Activated CD8-positive, alpha-beta memory T cell treated with anti-CD3 and anti-CD28 coated beads, Interleukin-2, amount 50 U/mL, for 48 hours (primary cell): Measurements from ENCODE around the gene ZNF277.

Source experiments
- DNase-seq: peaks from one replicate; pipeline ENCODE4 v3.0.0-alpha.2; 2020

ZNF277 gene, protein sequence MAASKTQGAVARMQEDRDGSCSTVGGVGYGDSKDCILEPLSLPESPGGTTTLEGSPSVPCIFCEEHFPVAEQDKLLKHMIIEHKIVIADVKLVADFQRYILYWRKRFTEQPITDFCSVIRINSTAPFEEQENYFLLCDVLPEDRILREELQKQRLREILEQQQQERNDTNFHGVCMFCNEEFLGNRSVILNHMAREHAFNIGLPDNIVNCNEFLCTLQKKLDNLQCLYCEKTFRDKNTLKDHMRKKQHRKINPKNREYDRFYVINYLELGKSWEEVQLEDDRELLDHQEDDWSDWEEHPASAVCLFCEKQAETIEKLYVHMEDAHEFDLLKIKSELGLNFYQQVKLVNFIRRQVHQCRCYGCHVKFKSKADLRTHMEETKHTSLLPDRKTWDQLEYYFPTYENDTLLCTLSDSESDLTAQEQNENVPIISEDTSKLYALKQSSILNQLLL

DNA sequence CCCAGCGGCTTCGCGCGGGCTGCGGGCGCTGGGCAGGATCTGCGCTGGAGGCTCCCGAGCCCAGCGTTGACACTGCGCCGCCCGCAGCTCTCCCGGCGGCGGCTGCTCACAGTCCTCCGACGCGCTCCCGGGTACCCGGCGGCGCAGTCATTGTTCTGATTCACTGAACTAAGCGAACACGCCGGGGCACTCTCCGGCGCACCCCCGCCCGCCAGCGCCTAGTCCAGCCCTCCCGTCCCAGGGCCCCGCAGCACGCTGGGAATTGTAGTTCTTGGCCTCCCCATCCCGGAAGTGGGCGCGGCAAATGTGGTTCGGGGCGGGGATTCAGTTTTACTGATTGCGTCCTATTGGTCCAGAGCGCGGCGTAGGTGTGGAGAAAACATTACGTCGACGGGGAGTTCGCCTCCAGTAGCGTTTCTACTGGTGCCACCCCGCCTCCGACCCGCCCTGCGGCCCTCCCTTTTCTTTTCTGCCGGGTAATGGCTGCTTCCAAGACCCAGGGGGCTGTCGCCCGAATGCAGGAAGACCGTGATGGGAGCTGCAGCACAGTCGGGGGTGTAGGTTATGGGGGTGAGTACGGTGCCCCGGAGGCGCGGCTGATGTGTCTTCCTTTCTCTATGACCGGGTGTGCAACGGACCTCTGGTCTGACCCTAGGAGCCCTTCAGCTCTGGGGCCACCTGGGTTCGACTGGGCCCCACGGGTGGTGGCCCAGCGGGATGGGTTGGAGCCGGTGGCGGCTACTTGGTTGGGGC, at the start of gene ZNF277, which contains the start of gene DOCK4:
TSS of gene ZNF277 (plus strand) at position 458 of the 753 bp plus-strand sequence. CDS start at position 480, 22 bp downstream.
TSS of gene DOCK4 (minus strand) at position 162 of the 753 bp plus-strand sequence. CDS start 261 bp downstream, outside the sequence.
- DNase-seq, result peak; percentile 99

DNA sequence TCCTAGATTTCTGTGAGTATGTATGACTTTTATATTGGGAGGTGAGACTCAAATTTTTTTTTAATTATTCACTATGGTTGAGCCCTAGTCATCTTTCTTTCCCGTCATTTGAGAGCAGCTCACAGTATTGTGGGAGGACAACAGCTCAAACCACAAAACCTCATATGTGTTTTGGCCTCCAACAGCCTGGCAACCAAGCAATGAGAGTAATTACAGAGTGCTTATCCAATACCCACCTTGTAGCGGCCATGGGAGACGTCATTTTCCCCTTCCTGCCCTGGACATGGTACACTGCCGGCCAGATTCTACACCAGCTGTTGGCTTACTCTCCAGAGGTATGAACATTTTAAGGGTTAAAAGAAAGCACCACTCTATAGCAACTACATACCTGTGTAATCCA, 49.4 kb upstream of the ZNF277 start:
- DNase-seq, result no peak

DNA sequence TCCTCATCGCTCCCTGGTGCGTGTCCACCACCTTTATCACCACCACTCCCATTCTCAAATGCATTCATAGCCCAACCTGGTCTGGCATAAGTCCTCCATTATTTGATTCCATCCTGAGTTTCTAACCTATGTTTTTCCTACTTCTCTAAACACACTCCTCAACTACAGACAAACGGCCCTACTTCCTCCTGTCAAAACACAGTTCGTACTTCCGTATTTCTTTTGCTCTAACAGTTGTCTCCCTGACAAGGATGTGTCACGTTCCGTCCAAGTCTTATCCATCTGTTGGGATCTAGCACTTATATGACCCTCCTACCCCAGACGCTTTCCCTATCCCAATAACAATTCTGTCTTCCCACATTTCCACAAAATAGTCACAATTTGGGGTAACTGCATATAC, 47.1 kb upstream of the ZNF277 start:
- DNase-seq, result no peak

DNA sequence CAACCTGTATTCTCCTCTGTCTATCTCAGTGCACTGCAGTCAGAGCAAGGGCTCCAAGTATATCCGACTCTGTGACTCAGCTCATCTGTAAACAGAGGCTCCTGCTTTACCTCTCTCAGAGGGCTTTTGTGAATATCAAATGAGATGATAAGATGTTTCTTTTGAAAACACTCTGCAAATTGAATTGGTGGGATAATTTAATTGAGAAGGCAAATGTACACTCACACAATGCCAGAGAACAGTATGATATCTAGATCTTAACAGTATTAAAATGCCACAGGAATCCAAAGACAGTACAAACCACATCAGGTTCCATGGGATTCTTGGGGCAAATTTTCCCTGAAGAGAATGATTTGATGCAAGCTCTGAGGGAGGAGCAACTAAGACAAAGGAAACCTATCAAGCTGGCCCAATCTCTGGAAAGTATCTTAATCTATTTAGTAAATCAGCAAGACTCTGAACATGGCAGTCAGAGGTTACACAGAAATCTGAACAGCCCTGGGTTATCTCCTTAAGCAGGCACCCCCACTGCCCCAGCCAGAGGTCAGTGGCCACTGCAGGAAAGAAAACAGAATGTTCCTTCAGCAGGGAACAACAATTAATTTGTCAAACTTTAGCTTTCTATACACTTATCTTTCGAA, 46.2 kb upstream of the ZNF277 start:
- DNase-seq, result no peak

DNA sequence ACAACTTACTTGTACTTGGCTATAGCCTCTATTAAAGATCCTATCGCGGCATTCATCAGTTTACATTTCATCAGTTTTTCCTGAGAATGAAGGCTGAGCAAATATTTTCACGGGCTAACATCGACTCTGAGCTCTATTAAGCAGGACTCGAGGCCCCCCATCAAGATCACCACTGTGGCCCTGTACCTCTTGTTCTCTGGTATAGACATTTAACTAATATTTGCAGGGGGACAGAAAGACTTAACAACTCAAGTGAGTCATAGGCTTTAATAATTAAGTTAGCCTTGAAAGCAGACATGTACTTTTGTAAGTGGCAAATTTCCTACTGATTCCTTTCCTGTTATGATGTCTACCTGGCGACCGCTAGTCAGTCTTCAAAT, 45.7 kb upstream of the ZNF277 start:
- no peak for DNase-seq

DNA sequence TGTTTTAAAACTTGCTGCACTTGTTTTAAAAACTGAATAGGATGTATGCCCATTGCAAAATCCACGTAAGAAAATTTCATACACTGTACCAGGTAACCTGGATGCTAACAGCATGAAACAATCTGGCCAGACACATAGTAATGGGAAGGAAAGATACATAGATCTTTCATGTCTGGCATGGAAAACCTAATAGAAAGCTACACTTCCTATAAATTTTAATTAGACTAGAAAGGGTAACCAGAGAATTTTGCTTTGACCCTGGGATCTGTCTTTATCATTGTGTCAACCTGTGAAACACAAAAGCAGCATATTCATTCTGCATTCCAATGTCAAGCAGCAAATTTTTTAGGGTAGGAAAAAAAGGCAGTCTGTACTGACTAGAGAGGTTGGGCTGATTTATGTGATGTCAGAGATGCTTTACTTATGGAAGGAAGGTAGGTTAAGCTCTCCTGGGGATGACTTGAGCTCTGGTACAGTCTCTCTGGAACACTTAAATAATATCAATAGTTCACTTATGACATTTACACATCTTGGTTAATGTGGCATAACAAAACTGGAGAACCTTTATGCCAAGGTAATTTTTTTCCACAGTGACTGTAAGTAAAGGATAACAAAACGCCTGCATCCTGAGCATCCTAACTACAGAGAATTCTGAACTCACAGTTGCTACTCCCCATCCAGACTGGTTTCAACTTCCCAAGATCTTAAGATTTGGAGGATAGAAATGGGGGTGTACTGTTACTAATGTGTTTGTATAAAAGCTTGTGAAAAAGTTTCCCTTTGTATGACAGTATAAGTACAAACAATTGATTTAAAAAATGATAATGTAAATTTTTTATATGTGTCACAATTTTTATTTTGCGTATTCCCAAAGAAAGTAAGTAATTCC, 45.0 kb upstream of the ZNF277 start:
- DNase-seq, result no peak

DNA sequence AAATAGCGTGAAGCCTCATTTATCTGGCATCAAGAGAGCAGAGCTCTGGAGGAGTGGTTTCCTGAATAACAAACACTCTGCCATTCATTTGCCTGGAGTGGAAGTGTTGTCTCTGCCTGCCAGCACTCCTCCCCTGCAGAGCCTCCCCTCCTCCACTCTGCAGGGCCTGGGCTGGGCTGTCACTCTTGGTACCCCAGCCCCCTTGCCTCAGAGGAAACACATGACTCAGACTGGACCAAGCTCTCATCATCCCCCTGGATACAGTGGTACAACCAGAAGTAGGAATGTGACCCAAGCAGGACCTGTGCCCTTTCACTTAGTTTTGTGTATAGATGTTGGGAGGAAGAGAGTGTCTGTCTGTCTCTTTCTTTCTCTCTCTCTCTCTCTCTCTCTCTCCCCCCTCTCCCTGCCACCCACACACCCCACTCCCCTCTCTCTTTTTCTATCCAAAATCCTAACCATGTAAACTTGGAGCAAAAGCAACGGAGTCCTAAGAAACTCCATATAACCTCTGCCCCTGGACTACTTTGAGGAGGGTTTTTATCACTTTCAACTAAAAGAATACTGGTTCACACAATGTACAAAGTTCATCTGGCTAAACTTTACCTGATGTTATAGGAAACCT, 44.2 kb upstream of the ZNF277 start:
- no peak for DNase-seq

DNA sequence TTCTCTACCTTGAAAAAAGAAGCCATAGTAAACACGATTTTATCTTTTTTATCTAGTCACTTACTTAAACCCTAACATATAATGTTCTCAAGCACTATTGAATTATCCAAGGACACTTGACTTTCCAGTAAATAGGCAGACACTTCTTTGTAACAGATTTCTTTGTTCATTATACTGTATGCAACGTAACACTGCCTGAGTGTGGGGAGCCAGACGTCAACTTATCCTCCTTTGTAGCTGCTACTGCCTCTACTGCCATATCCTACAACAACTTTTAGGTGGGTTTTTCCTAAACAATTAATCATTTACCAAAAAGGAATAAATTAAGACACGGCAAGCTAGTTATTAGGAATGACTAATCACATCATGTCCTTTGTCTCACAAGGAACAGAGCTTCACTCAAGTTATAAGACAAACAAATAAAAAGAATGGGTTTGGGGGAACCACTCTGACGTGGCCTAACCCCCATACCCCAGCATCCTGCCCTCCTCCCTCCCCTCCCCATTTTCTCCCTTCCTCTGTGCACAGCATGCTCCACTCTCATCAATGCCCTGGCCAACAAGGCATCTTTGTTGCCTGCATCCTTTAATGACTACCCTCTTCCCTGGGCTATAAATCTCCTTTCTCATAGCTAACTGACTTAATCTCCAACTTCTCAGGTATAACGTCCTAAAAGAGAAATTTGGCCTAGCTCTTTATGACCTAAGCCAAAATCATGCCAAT, 43.5 kb upstream of the ZNF277 start:
- DNase-seq, result no peak

DNA sequence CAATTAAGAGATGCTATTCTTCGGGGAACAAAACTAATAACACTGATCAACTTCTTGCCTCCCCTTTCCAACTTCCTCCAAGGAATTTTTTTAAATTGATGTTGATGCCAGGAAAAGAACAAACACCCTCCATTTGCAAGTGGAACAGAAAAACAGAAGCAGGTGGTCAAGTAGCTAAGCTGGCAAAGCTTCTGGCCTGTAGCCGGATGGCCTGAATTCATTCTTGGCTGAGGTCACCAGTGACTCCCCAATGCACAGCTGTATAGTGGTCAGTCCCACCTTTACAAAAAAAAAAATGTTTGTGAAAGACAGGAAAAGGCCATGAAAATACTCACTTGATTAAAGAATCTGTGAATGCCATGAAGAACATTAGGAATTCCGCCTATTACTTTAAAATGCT, 39.3 kb upstream of the ZNF277 start:
- no peak for DNase-seq

DNA sequence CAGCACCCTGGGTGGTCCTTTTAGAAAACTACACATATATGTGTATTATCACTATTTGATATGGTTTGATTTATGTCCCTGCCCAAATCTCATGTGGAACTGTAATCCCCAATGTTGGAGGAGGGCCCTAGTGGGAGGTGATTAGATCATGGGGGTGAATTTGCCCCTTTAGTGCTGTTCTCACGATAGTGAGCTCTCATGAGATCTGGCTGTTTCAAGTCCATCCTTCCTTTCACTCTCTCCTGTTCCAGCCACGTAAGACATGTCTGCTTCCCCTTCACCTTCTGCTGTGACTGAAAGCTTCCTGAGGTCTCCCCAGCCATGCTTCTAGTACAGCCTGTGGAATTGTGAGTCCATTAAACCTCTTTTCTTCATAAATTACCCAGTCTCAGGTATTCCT, 37.6 kb upstream of the ZNF277 start:
- no peak for DNase-seq

DNA sequence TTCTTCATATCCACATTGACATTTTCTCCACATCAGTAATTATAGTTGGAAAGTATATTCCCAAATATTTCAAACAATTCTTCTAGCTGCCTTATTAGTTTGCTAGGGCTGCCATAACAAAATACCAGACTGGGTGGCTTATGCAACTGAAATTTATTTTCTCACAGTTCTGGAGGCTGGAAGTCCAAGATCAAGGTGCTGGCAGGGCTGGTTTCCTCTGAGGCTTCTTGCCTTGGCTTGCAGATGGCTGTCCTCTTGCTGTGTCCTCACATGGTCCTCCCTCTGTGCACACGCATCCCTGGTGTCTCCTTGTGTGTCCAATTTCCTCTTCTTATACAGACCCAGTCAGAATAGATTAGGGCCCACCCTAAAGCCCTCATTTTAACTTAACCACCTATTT, 34.8 kb upstream of the ZNF277 start:
- no peak for DNase-seq

DNA sequence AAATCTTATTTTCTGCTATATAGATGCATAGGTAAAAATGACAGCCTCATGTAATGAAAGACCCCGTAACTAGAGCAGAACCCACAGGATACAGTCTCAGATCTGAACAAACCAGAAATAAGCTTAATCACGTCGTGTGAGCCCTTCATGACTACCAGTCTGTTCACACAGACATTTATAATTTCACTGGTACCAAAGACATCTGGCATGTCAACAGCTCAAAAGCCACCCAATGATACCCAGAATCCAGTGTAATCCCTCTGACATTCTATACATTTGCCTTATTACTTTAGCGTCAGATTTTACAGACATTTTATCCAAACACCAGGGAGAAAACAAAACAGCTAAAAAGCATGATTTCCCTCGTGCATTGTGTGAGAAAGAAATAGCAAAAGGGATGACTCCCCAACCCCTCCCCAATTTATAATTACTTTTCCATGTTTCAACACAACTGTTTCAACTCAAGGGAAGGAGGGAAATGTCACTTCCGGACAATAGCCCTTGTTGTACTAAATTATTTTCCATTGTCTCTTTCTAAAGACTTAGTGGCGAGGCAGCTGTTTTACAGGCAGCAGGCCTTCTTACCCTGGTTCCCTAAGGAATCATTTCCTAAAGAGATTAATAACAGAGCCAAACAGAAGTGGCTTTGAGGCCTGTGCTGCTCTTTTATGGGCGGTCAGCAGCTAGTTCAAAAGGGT, 33.5 kb upstream of the ZNF277 start:
- no peak for DNase-seq

DNA sequence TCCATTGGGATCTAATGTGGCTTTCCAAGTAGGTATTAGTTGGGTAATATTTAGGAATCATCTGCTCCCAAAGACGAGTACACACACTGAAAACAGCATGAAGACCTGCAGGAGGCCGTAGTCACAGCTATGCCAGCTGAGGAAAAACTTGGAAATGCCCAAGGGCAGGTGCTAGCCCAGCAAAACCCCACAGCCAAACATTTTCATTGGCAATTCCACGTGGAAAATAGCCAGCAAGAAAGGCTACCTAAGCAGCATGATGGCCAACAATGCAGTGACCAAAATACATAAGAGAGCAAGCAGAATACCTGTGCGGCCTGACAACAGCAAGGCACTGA, 33.0 kb upstream of the ZNF277 start:
- no peak for DNase-seq

DNA sequence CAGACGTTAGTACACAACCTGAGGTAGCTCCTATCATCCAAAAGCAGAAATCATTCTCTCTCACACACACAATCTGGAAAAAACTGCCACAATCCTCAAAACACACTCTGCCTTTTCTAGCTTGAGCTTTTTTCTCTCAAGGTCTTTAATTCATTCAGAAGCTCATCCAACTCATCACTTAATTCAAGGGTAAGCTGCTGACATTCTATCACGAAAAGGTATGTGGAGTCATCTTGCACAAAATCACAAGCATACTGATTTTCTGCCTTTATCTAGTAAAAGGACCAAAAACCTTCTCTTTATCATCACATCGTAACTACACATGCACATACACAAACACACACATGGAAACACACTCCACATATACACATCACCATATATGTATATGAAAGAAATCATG, 32.3 kb upstream of the ZNF277 start:
- DNase-seq, result no peak

DNA sequence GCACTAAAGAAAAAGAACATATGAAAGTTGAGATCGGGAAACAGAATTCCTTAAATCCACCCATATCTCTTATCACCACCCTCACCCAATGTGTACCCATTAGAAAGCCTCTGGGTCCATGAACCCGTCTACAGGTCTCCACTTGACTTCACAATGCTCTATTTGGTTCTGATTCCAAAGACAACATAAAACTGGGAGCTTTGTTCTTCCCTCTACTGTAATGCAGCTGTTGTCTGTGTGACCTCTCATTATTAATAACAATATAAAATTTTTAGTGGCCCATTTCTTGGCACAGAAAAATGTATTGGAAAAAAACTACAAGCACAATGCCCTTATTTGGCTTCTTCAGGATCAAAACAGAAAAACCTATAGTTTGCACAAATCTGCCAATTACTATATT, 30.3 kb upstream of the ZNF277 start:
- DNase-seq, result no peak

DNA sequence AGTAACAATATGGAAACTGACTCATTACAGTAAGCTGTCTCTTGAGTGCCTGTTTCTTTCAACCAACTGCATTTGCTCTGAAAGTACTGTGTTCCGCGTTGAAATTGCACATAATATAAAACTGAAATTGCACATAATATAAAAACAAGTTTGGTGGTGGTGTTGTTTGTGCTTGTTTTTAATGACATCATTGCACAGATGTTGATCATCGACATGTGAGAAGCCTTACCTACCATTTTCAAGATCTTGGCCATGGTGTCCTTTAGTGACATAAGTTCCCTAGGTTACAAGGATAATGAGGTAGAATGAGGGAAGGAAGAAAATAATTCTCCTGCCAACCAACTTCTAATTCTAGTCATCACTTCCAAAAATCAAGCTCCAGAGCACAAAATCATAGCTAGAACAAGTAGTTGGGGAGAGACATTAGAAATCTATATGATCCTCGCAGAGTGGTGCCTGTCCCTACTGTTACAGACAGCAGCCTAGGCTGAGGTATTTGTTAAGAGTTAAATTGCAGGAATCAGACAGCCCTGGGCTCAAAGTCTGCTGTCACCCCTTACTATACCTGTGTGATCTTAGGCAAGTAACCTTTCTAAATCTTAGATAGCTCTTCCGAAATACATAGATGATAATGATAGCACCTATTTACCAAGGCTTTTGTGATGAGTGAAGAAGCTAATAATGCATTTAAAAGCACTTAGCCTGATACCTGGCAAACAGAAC, 29.6 kb upstream of the ZNF277 start:
- no peak for DNase-seq

DNA sequence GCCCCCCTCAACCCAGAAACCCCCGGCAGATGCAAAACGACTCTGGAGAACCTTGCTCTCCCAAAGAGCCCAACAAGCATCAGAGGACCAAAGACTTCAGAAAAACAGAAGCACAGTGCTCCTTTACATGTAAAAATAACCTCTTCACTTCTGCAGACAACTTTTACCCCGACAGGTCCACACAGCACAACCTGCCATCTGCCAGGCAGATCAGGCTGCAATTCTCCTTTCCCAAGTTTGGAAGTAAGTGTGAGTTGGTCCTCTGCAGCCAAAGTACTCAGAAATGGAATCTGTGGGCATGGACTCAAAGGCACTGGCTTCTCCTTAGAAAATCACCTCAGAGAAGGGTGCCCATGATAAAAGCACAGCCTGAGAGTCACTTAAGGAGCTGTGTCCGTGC, 26.3 kb upstream of the ZNF277 start:
- DNase-seq, result no peak

DNA sequence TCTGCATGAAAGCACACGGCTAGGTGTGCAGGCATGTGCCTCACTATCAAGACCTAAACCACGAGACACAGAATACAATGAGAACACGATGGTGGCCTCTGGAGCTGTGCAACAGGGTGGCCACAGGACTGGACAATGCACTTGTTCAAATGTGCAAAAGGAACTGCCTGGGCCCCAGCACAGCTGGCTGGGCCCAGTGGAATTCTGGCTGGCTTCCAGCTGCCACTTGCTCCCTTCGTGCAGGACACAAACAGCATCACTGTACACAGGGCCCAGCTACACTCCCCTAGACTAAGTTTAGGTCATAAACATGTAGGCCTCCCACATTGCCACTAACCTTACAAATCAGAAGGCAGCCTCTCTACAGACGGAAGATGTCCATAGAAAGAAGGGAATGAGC, 23.7 kb upstream of the ZNF277 start:
- no peak for DNase-seq

DNA sequence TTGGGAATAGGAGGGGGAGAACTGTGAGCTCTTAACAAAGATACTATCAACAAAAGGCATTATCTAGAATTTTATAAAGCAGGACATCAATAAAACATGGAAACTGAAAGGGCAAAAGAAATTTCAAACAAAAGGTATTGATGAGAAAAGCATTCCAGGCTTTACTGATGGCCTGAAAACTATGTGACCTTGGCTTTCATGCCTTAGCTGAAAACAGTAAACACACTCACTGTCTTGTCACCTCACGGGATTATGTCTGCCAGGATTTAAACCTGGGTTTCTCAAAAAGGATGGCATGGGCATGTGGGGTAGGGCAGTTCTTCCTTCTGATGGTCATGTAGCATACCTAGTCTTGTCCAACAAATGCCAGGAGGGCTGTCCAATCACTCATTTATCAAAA, 23.2 kb upstream of the ZNF277 start:
- DNase-seq, result no peak

DNA sequence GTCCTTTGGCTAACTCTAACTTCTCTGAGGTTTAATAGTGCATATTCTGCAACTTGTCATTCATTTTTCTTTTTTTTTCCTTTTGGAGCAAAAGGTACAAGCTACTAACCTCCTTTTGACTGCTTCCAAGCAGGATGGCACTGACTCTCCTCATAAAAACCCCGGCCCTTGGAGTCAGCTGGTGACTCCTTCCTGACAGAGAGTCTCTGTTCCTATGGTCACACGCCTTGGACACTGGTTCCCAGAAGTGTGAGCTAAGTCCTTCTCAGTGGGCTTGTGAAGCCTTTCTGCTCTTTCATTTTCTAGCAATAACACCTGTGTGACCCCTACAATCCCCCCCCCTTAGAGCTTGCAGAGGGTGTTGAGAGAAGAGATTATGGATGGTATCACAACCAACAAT, 22.0 kb upstream of the ZNF277 start:
- no peak for DNase-seq
